B cell (primary cell): Measurements from ENCODE around the gene PARD3B. TPM values are rescaled to one million over a fixed set of nuclear protein-coding genes. Genes with fewer than 3 reads are reported as not detected.

Source experiments
- ATAC-seq: fragments of 200-7000 bp; cut with Tn5 transposase; one replicate; pipeline ENCODE4 v1.10.0; 2021; ENCODE audit warnings: low read depth, mild to moderate bottlenecking, moderate number of reproducible peaks, moderate library complexity
- CTCF ChIA-PET: fragments of 350-600 bp; sonication (Branson Sonifier 250); formaldehyde crosslinking; loops from one replicate; lab custom pipeline; 2021; ENCODE audit warnings: antibody characterized with exemption, inconsistent platforms; lab: Charles Lee
- POLR2A ChIA-PET: fragments of 350-600 bp; sonication (Branson Sonifier 250); formaldehyde crosslinking; loops from one replicate; lab custom pipeline; 2021; ENCODE audit warnings: antibody characterized with exemption; lab: Charles Lee
- DNase-seq: peaks from one replicate; pipeline ENCODE4 v3.0.0; 2013
- H2AFZ ChIP-seq: 2 replicates; pipeline ENCODE4 v1.6.1; 2012; ENCODE audit warnings: mild to moderate bottlenecking, low read depth, low read length; ENCODE audit not compliant: insufficient read depth, poor library complexity, severe bottlenecking
- H3K27ac ChIP-seq, 2 donors: 1 replicate in 1 of 2; 2 replicates in 1 of 2; pipeline ENCODE4 v1.5.1; 2012 to 2013; ENCODE audit warnings: low read length in 2 of 2, mild to moderate bottlenecking in 2 of 2, moderate library complexity in 1 of 2
- H3K27me3 ChIP-seq, 4 experiments: fragments of 200-600 bp in 1 of 4; sonication (generic) in 1 of 4; replicated peaks in 1 of 4; 1 replicate in 2 of 4; 2 replicates in 2 of 4; pipeline versions ENCODE4 v1.6.1 to v1.7.0; 2013 to 2016; ENCODE audit warnings: low read length in 3 of 4, mild to moderate bottlenecking in 2 of 4, mixed read lengths in 1 of 4, moderate library complexity in 1 of 4; ENCODE audit not compliant: insufficient read depth in 4 of 4, control insufficient read depth in 3 of 4; ENCODE audit errors: control extremely low read depth in 1 of 4
- H3K36me3 ChIP-seq, 2 experiments: replicated peaks in 1 of 2; 1 replicate in 1 of 2; 2 replicates in 1 of 2; pipeline versions ENCODE4 v1.6.1 to v1.7.1; 2013; ENCODE audit warnings: low read length in 1 of 2; ENCODE audit not compliant: insufficient read depth in 2 of 2, control insufficient read depth in 1 of 2; ENCODE audit errors: control extremely low read depth in 1 of 2, extremely low read depth in 1 of 2
- H3K4me1 ChIP-seq, 2 donors: fragments of 200-600 bp in 1 of 2; sonication (generic) in 1 of 2; 1 replicate in 1 of 2; 2 replicates in 1 of 2; pipeline versions ENCODE4 v1.5.1 to v1.6.1; 2013 to 2017; ENCODE audit warnings: low read length in 2 of 2; ENCODE audit not compliant: control insufficient read depth in 2 of 2, insufficient read depth in 2 of 2
- H3K4me2 ChIP-seq: replicated peaks from 2 replicates; pipeline ENCODE3; 2012; ENCODE audit warnings: mild to moderate bottlenecking, low read depth, low read length; ENCODE audit not compliant: poor library complexity, severe bottlenecking
- H3K4me3 ChIP-seq, 5 experiments: fragments of 200-600 bp in 1 of 5; sonication (generic) in 1 of 5; 1 replicate in 3 of 5; 2 replicates in 2 of 5; pipeline versions ENCODE4 v1.5.1 to v1.7.0; 2011 to 2016; ENCODE audit warnings: low read length in 4 of 5, mild to moderate bottlenecking in 4 of 5, low read depth in 2 of 5, control low read depth in 1 of 5, moderate library complexity in 1 of 5; ENCODE audit not compliant: insufficient read depth in 1 of 5; ENCODE audit errors: control extremely low read depth in 1 of 5, extremely low read depth in 1 of 5
- H3K79me2 ChIP-seq: fragments of 200-600 bp; sonication (generic); one replicate; pipeline ENCODE4 v1.6.0; 2016; ENCODE audit warnings: low read length; ENCODE audit not compliant: control insufficient read depth, insufficient read depth
- H3K9ac ChIP-seq: fragments of 200-600 bp; sonication (generic); 2 replicates; pipeline ENCODE4 v1.6.1; 2017; ENCODE audit warnings: mild to moderate bottlenecking, low read length, moderate library complexity
- H3K9me3 ChIP-seq, 3 donors: one replicate each; pipeline versions ENCODE4 v1.6.1 to v1.7.1; 2013; ENCODE audit warnings: low read length in 2 of 3; ENCODE audit not compliant: control insufficient read depth in 2 of 3, insufficient read depth in 1 of 3; ENCODE audit errors: control extremely low read depth in 1 of 3
- H4K20me1 ChIP-seq: 2 replicates; pipeline ENCODE4 v1.6.0; 2012; ENCODE audit warnings: mild to moderate bottlenecking, low read length; ENCODE audit not compliant: insufficient read depth, control insufficient read depth, poor library complexity, severe bottlenecking
- H3K27ac Mint-ChIP-seq: one replicate; pipeline ENCODE4 v1.8.0; 2021; ENCODE audit warnings: mixed read lengths
- H3K27me3 Mint-ChIP-seq: one replicate; pipeline ENCODE4 v1.8.0; 2021; ENCODE audit warnings: mixed read lengths
- H3K4me1 Mint-ChIP-seq: one replicate; pipeline ENCODE4 v1.8.0; 2021; ENCODE audit warnings: mixed read lengths
- H3K4me3 Mint-ChIP-seq: one replicate; pipeline ENCODE4 v1.8.0; 2021; ENCODE audit warnings: mixed read lengths
- H3K9me3 Mint-ChIP-seq: one replicate; pipeline ENCODE4 v1.8.0; 2022; ENCODE audit warnings: mixed read lengths; ENCODE audit not compliant: insufficient read depth
- EZH2 ChIP-seq: IDR thresholded peaks from 2 replicates; pipeline ENCODE4 v1.6.1; 2012; ENCODE audit warnings: borderline replicate concordance, low read depth, mild to moderate bottlenecking, moderate library complexity, low read length; ENCODE audit not compliant: insufficient read depth, poor library complexity, severe bottlenecking
- WGBS: methylation state at CpG from one replicate; pipeline ENCODE4 v1.1.5; 2013; ENCODE audit warnings: missing lambda C conversion rate; ENCODE audit not compliant: insufficient coverage; 5-methylcytosine and 5-hydroxymethylcytosine counted together
- intact Hi-C: fragments of 100-400 bp; cut with micrococcal nuclease; formaldehyde crosslinking; loops from one replicate; pipeline ENCODE4 v1.10.0; 2022
- polyA plus RNA-seq: library from polyadenylated mRNA; depleted of rRNA; stranded (reverse); fragments of >200 nt; gene quantifications from 2 replicates; pipeline ENCODE4 v1.2.3, GENCODE V29; 2012
- total RNA-seq, 2 donors: library from RNA; stranded (reverse); fragments of 120-200 nt in 1 of 2; gene quantifications; 1 replicate in 1 of 2; 2 replicates in 1 of 2; pipeline versions ENCODE4 v1.2.3 to v1.2.4, GENCODE V29; 2013 to 2022
- TF ChIP-seq, protein P1 (sequence below): fragments of 200-600 bp; IDR thresholded peaks from one replicate; pipeline ENCODE4 v1.8.0; 2022; ENCODE audit warnings: antibody characterized with exemption, mild to moderate bottlenecking

The PARD3B gene
- total and polyA plus RNA-seq, 2 donors (not counting 1 experiment from before 2014, with no cell fraction given), result not detected

DNA sequence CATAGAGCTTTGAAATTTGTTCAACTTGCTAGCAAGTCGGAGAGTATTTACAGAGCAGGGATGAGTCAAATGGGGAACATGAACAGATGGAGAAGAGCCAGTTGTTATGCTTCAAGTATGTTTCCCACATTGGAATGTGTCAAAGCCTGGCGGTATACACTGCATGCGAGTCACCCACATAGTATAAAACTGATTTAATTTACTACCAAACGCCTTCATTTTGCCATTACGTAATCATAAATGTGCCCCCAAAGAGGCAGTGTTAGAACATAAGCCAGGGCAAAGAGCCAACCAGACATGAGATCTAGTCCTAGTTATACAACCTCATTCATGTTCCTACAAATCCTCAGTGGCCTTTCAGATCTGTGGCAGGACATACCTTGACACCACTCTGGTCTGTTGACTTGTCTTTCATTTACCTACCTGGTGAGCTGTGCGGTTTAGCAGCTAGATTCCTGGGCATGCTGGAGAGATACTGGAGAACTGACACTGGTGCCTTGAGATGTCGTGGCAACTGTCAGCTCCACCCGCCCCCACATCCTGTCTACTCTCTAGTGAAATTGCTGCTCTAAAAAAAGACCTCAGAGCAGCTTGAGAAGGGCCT lies 1115.3 kb downstream of the PARD3B start:
- intact Hi-C loops, result no loop called here
- Mint-ChIP-seq H3K4me3 (peak overlapping the region; percentile 38), H3K27ac (no peak overlapping the region), H3K27me3 (peaks cover 15% of the 10 kb centered on the region), H3K4me1 (peaks cover 38% of the 10 kb centered on the region), H3K9me3 (no peaks in the 10 kb centered on the region)
- Histone ChIP-seq H3K9me3 (no peaks in the 10 kb centered on the region), H3K4me2 (peak overlapping the region; percentile 43), H3K27me3 (peaks cover 0 to 5% (median 2%) of the 10 kb centered on the region in 4 experiments), H3K27ac (no peak overlapping the region), H3K4me1 (peaks cover 22 to 28% of the 10 kb centered on the region in 2 donors), H4K20me1 (no peaks in the 10 kb centered on the region), H2AFZ (peak overlapping the region; percentile 13), H3K36me3 (no peaks in the 10 kb centered on the region), H3K9ac (no peak overlapping the region), H3K79me2 (no peaks in the 10 kb centered on the region), H3K4me3 (no peak overlapping the region)
- TF ChIP-seq EZH2, result no peak
- TF ChIP-seq, protein P1, sequence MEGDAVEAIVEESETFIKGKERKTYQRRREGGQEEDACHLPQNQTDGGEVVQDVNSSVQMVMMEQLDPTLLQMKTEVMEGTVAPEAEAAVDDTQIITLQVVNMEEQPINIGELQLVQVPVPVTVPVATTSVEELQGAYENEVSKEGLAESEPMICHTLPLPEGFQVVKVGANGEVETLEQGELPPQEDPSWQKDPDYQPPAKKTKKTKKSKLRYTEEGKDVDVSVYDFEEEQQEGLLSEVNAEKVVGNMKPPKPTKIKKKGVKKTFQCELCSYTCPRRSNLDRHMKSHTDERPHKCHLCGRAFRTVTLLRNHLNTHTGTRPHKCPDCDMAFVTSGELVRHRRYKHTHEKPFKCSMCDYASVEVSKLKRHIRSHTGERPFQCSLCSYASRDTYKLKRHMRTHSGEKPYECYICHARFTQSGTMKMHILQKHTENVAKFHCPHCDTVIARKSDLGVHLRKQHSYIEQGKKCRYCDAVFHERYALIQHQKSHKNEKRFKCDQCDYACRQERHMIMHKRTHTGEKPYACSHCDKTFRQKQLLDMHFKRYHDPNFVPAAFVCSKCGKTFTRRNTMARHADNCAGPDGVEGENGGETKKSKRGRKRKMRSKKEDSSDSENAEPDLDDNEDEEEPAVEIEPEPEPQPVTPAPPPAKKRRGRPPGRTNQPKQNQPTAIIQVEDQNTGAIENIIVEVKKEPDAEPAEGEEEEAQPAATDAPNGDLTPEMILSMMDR, result no peak
- POLR2A ChIA-PET, result no interaction called here
- ATAC-seq (peak; percentile 28), DNase-seq (peak; percentile 14)
- WGBS, result 59% methylated on average over 7 of the region's 8 CpGs
- CTCF ChIA-PET, result interaction anchor here (1.0 to 2.7 kb wide), 4 partner anchors 10 to 21 kb away, joined by 3 to 9 read pairs (median 4); no protein-coding TSS in a partner anchor

DNA sequence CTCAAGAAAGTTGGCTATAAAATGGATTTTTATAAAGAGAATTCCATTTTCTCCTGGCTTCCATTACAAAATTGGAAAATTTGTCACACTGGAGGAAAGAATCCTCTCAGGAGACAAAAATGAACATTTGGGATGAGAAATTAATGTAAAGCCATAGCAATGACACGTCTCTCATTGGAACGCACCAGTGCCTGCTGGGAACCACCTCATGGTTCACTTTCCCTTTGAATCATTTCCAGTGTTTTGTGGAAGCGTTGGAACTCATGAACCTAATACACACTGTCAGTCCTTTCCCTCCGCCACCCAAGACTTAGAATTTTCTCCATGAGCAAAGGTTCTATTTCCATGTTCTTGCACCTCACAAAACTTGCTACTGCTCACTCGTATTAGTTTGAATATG lies 1116.0 kb downstream of the PARD3B start:
- Histone ChIP-seq H3K9me3 (no peaks in the 10 kb centered on the region), H3K27ac (no peak overlapping the region), H3K4me2 (peak overlapping the region; percentile 43), H3K79me2 (no peaks in the 10 kb centered on the region), H3K27me3 (peaks cover 0 to 5% (median under 1%) of the 10 kb centered on the region in 4 experiments), H3K36me3 (no peaks in the 10 kb centered on the region), H3K9ac (no peak overlapping the region), H3K4me3 (no peak overlapping the region), H2AFZ (peak overlapping the region; percentile 13), H4K20me1 (no peaks in the 10 kb centered on the region), H3K4me1 (peaks cover 22 to 28% of the 10 kb centered on the region in 2 donors)
- Mint-ChIP-seq H3K9me3 (no peaks in the 10 kb centered on the region), H3K4me3 (peak overlapping the region; percentile 38), H3K27me3 (peaks cover 13% of the 10 kb centered on the region), H3K4me1 (peaks cover 38% of the 10 kb centered on the region), H3K27ac (no peak overlapping the region)
- ATAC-seq, result no peak
- TF ChIP-seq, protein P1, result no peak
- no peak for TF ChIP-seq EZH2
- 95% methylated on average over 3 of the region's 5 CpGs for WGBS
- ChIA-PET POLR2A (no interaction called here), CTCF (interaction anchor here (1.6 to 2.7 kb wide), 2 partner anchors 15 to 20 kb away, joined by 4 to 9 read pairs; no protein-coding TSS in a partner anchor)
- no peak for DNase-seq
- intact Hi-C loops, result no loop called here
